HG03103 (cell line): ENCODE data around the gene ADAP1.
A peak's percentile ranks its signal among the peaks of the same experiment; 100 is the strongest.

Source experiments
- ATAC-seq: cut with Tn5 transposase; IDR thresholded peaks from one replicate; pipeline ENCODE4 v1.9.1; 2021; ENCODE audit warnings: low read depth; ENCODE audit not compliant: unreplicated experiment

The ADAP1 gene

DNA sequence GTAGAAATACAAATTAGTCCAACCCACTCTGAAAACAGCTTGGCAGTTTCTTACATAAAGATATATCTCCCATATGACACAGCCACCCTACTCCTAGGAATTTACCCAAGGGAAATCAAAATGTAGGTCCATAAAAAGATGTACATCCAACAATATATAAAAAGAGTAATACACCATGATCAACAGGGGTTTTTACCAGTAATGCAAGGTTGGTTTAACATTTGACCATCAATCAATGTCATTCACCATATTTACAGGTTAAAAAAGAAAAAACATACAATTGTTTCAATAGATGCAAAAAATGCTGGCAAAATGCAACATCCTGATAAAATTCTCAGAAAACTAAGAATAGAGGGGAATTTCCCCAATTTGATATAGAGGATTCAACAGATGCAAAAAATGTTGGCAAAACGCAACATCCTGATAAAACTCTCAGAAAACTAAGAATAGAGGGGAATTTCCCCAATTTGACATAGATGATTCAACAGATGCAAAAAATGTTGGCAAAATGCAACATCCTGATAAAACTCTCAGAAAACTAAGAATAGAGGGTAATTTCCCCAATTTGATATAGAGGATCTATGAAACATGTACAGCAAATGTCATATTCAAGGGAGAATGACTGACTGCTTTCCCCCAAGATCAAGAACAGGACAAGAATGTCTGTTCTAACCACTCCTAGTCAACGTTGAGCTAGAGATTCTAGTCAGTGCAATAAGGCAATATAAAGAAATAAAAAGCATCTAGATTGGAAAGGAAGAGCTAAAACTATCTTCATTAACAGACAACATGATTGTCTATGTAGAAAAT, 13.7 kb downstream of the ADAP1 start:
- no peak for ATAC-seq

DNA sequence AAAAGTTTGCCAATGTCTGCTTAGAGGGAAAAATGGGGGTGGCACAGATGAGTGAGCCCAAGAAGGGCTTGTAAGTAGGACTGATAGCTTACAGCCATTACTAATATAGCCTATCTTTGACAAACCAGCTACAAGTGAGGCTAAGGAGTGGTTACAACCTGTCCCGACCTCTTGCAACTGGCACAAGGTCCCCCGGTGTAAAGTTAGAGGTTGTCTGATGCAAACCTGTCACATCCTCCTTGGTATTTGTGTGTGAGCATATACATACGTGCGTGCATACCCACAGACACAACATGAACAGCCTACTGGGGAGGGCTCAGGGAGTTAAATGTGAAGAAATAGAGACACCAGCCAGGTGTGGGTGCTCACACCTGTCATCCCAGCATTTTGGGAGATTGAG, 14.6 kb downstream of the ADAP1 start:
- ATAC-seq, result no peak

GRCh38 chr7:938546-939185, 15.8 kb downstream of the ADAP1 start:
- ATAC-seq, result no peak

DNA sequence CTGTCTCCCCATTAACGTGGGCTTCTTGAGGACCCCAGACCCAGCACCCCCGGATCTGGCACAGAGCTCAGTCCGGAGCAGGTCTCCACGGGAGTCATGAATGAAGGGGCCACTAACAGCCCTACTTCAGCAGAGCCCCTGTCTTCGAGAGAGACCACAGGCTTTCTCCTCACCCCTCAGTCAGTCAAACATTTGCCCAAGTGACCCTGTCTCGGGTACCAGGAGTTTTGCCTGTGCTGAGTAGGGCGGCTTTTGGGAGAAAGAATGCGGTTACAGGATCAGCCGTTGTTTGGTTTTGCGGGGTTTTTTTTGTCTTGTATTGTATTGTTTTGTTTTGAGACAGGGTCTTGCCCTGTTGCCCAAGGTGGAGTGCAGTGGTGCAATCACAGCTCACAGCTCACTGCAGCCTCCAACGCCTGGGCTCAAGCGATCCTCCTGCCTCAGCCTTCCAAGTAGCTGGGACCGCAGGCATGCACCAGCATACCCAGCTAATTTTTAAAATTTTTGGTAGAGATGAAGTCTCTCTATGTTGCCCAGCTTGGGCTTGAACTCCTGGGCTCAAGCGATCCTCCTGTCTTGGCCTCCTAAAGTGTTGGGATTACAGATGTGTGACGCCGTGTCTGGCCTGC, 16.5 kb downstream of the ADAP1 start:
- no peak for ATAC-seq

- peak; percentile 68 for ATAC-seq
Measured at GRCh38 chr7:936386-937054, 18.0 kb downstream of the ADAP1 start.

GRCh38 chr7:935874-936385, 18.6 kb downstream of the ADAP1 start:
- no peak for ATAC-seq

- no peak for ATAC-seq
Measured at GRCh38 chr7:935164-935873, 19.2 kb downstream of the ADAP1 start.

DNA sequence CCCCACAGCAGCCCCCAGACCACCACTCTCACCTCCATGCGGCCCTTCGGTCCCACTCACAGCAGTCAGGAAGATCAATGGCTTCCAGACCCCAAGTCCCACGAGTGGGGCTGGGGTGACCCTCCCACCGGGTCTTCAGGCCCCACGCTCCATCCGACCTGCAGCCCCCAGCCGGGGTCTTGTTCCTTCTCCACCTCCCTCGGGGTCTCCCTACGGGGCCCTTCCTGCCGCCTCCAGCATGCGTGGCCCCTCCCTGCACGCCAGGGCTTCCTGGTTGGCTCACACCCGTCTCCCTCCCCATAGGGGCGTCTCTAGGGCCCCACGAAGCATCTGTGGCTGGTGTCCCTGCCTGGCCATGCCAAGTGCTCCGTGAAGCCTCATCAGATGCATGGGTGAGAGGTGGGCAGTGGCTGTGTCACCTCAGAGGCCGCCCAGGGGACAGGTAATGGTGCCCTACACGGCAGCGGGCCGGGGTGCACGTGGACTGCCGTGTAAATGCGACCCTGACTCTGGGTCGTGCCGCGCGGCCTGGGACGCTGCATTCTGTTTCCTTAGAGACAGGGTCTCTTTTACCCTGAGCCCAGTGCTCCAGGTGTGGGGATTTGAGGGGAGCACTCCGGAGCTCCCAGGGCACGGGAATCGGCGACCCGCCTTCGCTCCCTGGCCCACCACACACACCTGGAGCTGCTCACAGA, 19.9 kb downstream of the ADAP1 start:
- ATAC-seq, result no peak

DNA sequence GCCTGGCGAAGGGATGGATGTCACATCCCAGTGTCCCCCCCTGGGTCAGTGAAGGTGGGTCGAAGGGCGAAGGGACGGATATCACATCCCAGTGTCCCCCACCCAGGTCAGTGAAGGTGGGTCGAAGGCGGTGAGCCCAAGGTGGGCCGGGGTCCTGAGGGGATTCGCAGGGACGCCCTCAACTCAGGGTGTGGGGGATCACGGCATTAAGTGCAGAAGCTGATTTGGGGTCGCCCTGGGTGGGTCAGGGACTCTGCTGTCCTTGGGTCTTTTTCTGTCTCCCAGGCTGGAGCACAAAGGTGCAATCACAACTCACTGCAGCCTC, 21.9 kb downstream of the ADAP1 start:
- ATAC-seq, result no peak

GRCh38 chr7:931871-932650, 22.4 kb downstream of the ADAP1 start:
- ATAC-seq, result no peak

DNA sequence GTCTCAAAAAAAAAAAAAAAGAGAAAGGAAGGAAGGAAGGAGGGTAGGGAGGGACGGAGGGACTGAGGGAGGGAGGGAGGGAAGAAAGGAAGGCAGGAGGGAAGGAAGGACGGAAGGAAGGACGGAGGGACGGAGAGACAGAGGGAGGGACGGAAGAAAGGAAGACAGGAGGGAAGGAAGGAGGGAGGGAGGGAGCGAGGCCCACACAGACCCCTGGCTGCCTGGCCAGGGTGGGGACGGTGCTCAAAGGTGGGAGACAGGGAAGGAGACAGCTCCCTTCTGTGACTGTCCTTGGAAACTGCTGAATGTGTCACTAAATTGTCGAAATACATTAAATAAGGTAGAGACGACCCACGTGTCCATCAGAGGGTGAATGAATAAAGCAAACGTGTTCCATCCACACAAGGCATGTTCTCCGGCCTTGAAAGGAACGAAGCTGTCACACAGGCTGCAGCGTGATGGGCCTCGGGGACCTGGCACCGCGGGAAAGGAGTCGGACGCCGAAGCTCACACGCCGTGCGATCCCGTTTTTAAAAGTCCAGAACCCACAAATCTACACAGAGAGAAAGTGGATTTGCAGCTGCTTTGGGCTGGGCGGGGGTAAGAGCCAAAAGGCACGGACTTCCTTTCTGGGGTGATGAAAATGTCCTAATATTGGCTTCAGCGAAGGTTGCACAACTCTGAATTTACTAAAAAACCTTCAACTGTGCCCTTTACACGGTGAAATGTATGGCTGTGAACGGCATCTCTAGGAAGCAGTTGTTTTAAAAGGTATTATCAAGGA, 23.3 kb downstream of the ADAP1 start:
- ATAC-seq, result no peak

- ATAC-seq, result no peak
Measured at GRCh38 chr7:929311-929711, 25.2 kb downstream of the ADAP1 start.

DNA sequence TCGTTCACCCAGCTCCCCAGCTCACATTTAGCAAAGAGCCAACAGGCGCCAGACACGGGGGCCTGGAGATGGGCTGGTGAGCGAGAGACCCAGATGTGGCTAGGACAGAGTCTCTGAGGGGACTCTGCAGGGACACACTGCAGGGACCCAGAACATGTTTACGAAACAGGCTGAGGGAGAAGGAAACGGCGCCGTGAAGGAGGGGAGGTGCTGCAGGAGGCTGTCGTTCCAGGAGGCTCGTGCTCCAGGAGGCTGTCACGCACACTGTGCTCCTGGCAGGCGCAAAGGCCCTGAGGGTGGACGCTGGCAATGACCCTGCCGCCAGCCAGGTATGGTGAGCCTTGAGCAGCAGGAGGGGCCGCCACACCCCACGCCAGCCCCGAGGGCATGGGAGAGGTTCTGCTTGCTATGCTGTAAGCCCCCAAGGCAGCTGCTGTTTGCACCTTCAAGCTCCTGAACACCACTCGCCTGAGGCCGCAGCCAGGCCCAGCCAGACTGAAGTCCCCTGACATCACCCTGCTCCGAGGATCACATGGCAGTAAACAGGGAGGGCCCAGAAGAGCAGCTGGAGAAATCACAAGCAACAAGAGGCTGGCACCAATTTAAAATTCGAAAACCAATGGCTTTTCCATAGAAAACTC, 27.3 kb downstream of the ADAP1 start:
- no peak for ATAC-seq

- no peak for ATAC-seq
Measured at GRCh38 chr7:926061-927030, 28.1 kb downstream of the ADAP1 start.

DNA sequence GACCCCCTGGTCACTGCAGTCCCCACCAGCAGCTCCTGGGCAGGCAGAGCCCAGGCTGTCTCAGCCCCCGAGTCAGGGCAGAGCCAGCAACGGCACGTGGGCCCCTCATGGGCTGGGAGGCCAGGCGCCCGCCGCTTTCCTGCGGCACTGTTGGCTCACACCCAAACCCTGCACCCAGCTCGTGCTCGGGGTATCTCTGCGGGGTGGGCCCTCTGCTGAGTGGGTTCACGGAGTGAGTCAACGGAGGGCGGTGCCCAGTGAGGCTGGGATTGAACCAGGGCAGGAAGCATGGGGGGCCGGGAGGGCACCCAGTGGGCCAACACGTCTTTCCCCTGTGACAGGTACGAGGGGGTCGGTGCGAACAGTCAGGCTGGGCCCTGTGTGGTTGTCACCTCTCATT, 28.9 kb downstream of the ADAP1 start:
- no peak for ATAC-seq

GRCh38 chr7:924541-925231, 29.8 kb downstream of the ADAP1 start:
- ATAC-seq, result peak; percentile 39
